HG03095 (cell line): Measurements from ENCODE around the gene S100A8.
"Not testable (repeated sequence)": the region's sequence is repeated elsewhere in the genome, so short reads cannot be mapped to it uniquely, and the experiment has no call there.

Experiments used
- ATAC-seq: cut with Tn5 transposase; IDR thresholded peaks from one replicate; pipeline ENCODE4 v1.9.1; 2021; ENCODE audit warnings: moderate library complexity; ENCODE audit not compliant: unreplicated experiment

S100A8 gene

GRCh38 chr1:153390938-153391710 lies at the start of gene S100A8:
Gene S100A8, minus strand, starts transcription at chr1:153391073. Its CDS starts 538 bp downstream, at chr1:153390535.
- no peak for ATAC-seq

- no peak for ATAC-seq
Observed at GRCh38 chr1:153439273-153439672, 48.4 kb upstream of the S100A8 start.

DNA sequence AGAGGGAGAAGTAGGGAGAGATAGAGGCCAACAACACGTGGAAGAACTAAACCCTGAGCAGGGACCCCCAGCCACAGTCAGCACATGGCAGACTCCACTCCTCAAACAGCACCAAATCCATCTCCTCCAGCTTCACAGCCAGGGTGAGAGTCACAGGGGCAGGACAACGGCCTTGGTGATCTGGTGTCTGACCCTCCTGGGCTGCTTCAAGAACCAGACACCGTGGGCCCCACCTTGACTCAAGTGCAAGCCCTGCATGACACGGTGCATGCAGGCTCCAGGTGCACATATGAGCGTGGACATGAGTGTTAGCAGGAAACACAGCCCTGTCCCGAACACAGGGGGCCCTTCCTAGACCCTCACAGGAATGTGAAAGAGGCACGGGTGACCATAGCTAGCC lies 47.7 kb upstream of the S100A8 start:
- ATAC-seq: no peak

DNA sequence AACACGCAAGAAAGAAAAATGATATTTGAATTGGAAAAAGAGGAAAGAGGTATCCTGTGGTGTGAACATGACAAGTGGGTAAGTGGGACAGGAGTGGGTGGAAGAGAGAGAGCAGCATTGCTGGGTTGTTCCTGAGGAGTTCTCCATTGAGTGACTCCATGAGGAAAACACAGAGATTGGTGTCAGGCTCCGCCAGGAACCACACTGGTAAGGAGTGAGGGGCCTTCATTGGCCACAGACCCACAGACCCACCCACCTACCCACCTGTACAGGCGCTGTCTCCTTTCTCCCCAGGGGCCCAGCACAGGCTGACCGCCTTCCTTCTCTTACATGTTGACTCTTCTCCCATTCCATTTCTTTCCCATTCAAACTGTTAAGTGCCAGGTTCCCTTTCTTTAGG lies 46.4 kb upstream of the S100A8 start:
- ATAC-seq: no peak

DNA sequence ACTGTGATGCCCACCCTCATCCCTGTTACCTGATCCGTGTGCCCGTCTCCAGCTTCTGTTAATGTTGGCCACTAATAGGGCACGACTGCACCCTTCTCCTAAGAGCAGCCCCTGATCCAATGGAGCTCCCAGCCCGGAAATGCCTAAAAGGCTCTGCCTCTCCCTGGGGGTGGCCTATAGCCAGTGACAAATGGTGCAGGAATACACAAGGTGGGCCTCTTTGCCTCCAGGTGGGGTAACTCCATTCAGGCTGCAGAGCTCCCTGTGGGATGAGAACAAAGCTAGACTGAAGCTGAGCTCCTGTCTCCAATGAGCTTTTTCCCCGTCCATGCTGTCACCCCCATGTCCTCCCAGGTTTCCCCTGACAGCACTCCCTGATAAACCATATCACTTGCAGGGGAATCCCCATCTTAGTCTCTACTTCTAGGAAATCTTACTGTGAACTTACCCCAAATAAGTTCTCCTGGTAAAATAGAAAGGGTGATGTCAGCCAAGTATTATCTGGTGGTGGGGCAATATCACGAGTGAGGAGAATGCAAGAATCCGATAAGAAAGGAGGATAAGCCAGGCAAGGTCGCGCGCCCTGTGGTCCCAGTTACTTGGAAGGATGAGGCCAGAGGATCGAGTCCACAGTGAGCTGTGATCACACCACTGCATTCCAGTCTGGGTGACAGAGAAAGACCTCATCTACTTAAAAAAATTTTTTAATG lies 44.0 kb upstream of the S100A8 start:
- ATAC-seq: no peak

GRCh38 chr1:153432874-153433681 lies 42.2 kb upstream of the S100A8 start:
- ATAC-seq: no peak

- no peak for ATAC-seq
Observed at GRCh38 chr1:153431928-153432327, 41.1 kb upstream of the S100A8 start.

GRCh38 chr1:153431427-153431826 lies 40.6 kb upstream of the S100A8 start:
- no peak for ATAC-seq

GRCh38 chr1:153431002-153431401 lies 40.1 kb upstream of the S100A8 start:
- ATAC-seq: no peak

GRCh38 chr1:153430561-153430960 lies 39.7 kb upstream of the S100A8 start:
- ATAC-seq: no peak

- ATAC-seq: no peak
Observed at GRCh38 chr1:153430166-153430553, 39.3 kb upstream of the S100A8 start.

DNA sequence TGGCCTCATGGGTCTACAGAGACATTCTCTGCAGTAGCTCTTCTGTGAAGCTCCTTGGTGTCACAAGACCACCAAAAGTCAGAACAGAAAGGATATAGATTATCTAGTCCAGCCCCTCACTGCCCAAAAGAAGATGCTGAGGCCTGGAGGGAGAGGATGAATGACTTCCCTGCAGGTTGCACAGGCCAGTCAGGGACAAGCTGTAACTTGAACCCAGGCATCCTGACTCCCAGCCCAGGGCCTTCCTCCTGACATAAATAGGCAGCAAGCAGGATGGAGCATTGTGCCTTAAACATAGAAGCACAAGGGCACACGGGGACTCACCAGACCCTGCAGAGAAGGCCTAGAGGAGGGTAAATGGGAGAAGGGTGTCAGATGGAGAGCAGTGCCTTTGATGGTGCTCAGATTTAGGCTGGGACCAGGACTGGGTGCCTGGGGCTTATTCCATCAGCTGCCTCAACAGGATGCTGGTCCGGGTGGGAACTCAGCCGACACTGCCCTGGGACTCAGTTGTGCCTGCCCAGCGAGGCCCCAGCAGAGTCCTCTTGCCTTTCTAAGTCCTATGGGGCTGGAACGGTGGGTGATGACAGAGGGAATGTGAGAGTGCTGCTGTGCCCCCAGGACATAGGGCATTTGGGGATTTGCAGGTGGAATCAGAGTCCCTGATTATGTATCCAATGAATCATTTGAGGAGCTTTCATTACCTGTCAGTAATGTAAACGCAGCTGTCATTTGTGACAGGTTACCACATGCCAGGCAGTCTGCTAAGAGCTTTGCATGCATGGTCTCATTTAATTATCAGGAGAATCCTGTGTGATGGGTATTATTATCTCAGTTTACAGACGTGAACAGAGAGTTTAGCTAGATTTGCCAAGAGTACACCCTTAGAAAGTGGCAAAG lies 38.6 kb upstream of the S100A8 start:
- no peak for ATAC-seq

DNA sequence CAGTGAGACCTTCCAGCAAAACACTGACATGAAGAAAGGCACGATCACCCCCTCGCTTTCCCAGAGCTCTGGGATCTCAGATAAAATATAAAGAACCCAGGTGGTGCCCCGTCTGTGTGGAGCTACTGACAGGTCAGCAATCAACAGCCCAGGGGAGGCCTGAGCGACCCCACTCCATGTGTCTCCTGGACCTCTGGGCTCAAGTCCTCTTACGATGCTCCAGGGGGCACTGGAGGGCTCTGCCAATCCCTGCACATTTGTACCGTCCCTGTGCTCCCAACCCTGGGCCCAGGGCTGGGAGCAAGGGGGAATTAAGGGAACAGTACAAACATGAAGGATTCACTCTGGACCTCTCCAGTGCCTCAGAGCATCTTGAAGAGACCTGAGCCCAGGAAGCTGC lies 37.9 kb upstream of the S100A8 start:
- ATAC-seq: no peak

- no peak for ATAC-seq
Observed at GRCh38 chr1:153428073-153428638, 37.3 kb upstream of the S100A8 start.

- no peak for ATAC-seq
Observed at GRCh38 chr1:153426809-153427208, 35.9 kb upstream of the S100A8 start.

DNA sequence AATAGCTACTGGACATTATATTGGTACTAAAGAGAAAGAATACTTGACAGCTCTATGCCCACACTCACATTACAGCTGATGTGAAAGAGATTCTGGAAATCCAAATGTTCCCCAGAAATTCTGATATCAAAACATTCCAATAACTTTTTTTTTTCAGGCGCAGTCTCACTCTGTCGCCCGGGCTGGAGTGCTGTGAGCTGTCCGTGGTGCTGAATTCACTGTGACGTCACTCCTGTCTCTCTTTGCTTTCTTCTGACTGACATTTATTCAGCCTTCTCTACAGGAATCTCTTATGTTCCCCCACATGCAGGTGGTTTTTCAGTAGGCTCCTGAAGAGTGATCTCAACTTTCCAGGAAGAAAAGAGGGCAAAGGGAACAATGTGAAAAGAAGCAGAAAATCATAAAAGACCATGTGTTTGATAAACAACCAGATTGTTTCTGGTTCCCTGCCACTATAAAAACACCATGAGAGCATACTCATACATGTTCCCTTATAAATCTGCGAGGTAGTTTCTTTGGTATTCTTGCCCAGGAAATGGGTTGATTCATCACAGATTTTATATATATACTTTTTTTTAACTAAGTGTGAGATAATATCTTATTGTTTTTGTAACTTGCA lies 31.7 kb upstream of the S100A8 start:
- ATAC-seq: no peak

DNA sequence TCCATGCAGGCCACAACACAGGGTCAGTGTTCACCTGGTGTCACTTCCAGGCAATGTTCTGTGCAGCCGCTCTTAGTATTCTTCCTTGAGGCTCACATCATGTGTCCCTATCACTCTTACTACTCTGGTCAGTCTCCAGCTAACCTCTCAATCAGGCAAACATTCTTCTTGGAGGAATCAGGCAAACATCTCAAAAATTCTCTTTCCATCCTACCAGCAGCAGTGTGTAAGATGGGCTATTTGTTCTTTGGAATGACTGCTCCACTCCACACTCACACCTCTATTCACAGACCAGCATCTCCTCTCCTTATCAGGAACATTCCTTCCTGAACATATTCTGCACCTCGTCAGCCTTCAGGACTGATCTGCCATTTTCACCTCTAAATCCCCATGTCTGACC lies 29.4 kb upstream of the S100A8 start:
- no peak for ATAC-seq

GRCh38 chr1:153419436-153419793 lies 28.5 kb upstream of the S100A8 start:
- not testable (repeated sequence) for ATAC-seq

DNA sequence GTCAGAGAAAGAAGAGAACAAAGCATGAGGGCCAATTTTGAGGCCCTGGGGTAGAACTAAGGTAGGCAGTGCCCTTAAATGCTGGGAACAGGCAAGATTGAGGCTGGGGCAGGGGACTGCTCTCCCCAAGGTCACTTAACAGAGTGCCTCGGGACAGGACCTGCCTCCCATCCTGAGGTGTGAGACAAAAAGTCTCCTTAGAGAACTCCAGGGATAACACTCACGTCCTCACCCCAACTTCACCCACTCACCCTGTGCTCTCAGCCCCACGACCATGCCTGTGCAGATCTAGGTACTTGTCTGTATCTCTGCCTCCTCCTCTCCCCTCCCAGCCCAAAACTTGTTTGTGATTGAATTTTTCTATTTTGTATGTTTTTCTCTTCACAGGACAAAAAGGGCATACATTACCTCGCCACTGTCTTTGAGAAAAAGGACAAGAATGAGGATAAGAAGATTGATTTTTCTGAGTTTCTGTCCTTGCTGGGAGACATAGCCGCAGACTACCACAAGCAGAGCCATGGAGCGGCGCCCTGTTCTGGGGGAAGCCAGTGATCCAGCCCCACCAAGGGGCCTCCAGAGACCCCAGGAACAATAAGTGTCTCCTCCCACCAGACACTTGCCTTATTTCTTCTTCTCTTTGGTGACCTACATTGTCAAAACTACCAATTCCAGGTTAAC lies 28.0 kb upstream of the S100A8 start:
- ATAC-seq: not testable (repeated sequence)
